IMR-90 (cell line): ENCODE measurements around the gene ZNF611. TPM values are rescaled to one million over a fixed set of nuclear protein-coding genes. Genes with fewer than 3 reads are reported as not detected.
"Not testable (repeated sequence)": the region's sequence is repeated elsewhere in the genome, so short reads cannot be mapped to it uniquely, and the experiment has no call there.

Experiments used
- ATAC-seq: fragments of 200-7000 bp; cut with Tn5 transposase; 2 replicates; pipeline ENCODE4 v1.9.1; 2020; ENCODE audit warnings: low read depth, mild to moderate bottlenecking, moderate library complexity
- BruUV-seq: library from RNA; stranded (reverse); fragments of 400-500 nt; replicated peaks from 2 replicates; lab custom pipeline; 2021; lab: Mats Ljungman, UMichigan
- CTCF ChIA-PET: fragments of 300-600 bp; formaldehyde crosslinking; extraction: SDS; loops from one replicate; lab custom pipeline; 2021; ENCODE audit warnings: antibody characterized with exemption; lab: Yijun Ruan, JAX
- POLR2A ChIA-PET: fragments of 300-600 bp; sonication (Branson Sonifier 250); formaldehyde crosslinking; loops from one replicate; lab custom pipeline; 2022; ENCODE audit warnings: antibody characterized with exemption; ENCODE audit not compliant: unreplicated experiment; lab: Charles Lee
- DNase-seq: peaks from one replicate; pipeline ENCODE4 v3.0.0; 2013
- H2AFZ ChIP-seq: replicated peaks from 2 replicates; pipeline ENCODE3; 2013; ENCODE audit warnings: low read length, mild to moderate bottlenecking; ENCODE audit not compliant: poor library complexity
- H2AK5ac ChIP-seq: 2 replicates; pipeline ENCODE4 v1.6.1; 2013; ENCODE audit warnings: low read depth, low read length, inconsistent platforms
- H2AK9ac ChIP-seq: replicated peaks from 2 replicates; pipeline ENCODE3; 2013; ENCODE audit warnings: mild to moderate bottlenecking, low read depth, low read length, moderate library complexity; ENCODE audit not compliant: poor library complexity
- H2BK120ac ChIP-seq: 2 replicates; pipeline ENCODE4 v1.6.1; 2013; ENCODE audit warnings: low read depth, low read length, inconsistent platforms
- H2BK15ac ChIP-seq: 3 replicates; pipeline ENCODE4 v1.6.1; 2013; ENCODE audit warnings: low read depth, low read length, inconsistent platforms
- H2BK20ac ChIP-seq: 2 replicates; pipeline ENCODE4 v1.6.1; 2013; ENCODE audit warnings: low read depth, mild to moderate bottlenecking, inconsistent platforms, low read length, moderate library complexity
- H2BK5ac ChIP-seq: 2 replicates; pipeline ENCODE4 v1.6.1; 2013; ENCODE audit warnings: mild to moderate bottlenecking, low read depth, low read length, inconsistent platforms; ENCODE audit not compliant: poor library complexity, severe bottlenecking
- H3K14ac ChIP-seq: replicated peaks from 2 replicates; pipeline ENCODE4 v1.6.1; 2013; ENCODE audit warnings: low read depth, low read length, inconsistent platforms
- H3K18ac ChIP-seq: 2 replicates; pipeline ENCODE4 v1.6.1; 2013; ENCODE audit warnings: low read depth, low read length, control low read depth
- H3K23ac ChIP-seq: 2 replicates; pipeline ENCODE4 v1.6.1; 2013; ENCODE audit warnings: low read depth, low read length, inconsistent platforms
- H3K27ac ChIP-seq: 2 replicates; pipeline ENCODE4 v1.5.1; 2013; ENCODE audit warnings: mild to moderate bottlenecking, control low read depth, low read length; ENCODE audit not compliant: insufficient read depth
- H3K27me3 ChIP-seq: 2 replicates; pipeline ENCODE4 v1.6.1; 2013; ENCODE audit warnings: low read length; ENCODE audit not compliant: control insufficient read depth, insufficient read depth
- H3K36me3 ChIP-seq: 2 replicates; pipeline ENCODE4 v1.6.1; 2013; ENCODE audit warnings: low read length, mixed read lengths; ENCODE audit not compliant: control insufficient read depth, insufficient read depth
- H3K4ac ChIP-seq: 2 replicates; pipeline ENCODE4 v1.6.1; 2013; ENCODE audit warnings: low read depth, low read length, inconsistent platforms
- H3K4me1 ChIP-seq: 2 replicates; pipeline ENCODE4 v1.6.1; 2013; ENCODE audit warnings: low read length, mixed read lengths; ENCODE audit not compliant: control insufficient read depth, insufficient read depth
- H3K4me2 ChIP-seq: 2 replicates; pipeline ENCODE4 v1.6.1; 2013; ENCODE audit warnings: low read depth, mild to moderate bottlenecking, control low read depth, low read length, moderate library complexity
- H3K4me3 ChIP-seq: 2 replicates; pipeline ENCODE4 v1.5.1; 2013; ENCODE audit warnings: low read depth, mild to moderate bottlenecking, control low read depth, low read length, moderate library complexity; ENCODE audit not compliant: insufficient read depth
- H3K56ac ChIP-seq: 2 replicates; pipeline ENCODE4 v1.6.1; 2013; ENCODE audit warnings: low read length, inconsistent platforms; ENCODE audit not compliant: insufficient read depth; ENCODE audit errors: extremely low read depth
- H3K79me1 ChIP-seq, 2 experiments: 2 replicates each; pipeline ENCODE4 v1.6.1; 2013; ENCODE audit warnings: low read length in 2 of 2, inconsistent platforms in 1 of 2, low read depth in 1 of 2
- H3K9ac ChIP-seq: 2 replicates; pipeline ENCODE4 v1.6.1; 2013; ENCODE audit warnings: low read depth, low read length, control low read depth
- H3K9me1 ChIP-seq: 2 replicates; pipeline ENCODE4 v1.6.1; 2013; ENCODE audit warnings: low read length, inconsistent platforms; ENCODE audit not compliant: insufficient read depth
- H3K9me3 ChIP-seq: 2 replicates; pipeline ENCODE4 v1.6.1; 2013; ENCODE audit warnings: low read length; ENCODE audit not compliant: control insufficient read depth, insufficient read depth
- H4K20me1 ChIP-seq: 2 replicates; pipeline ENCODE4 v1.6.1; 2013; ENCODE audit warnings: low read length, inconsistent platforms; ENCODE audit not compliant: insufficient read depth
- H4K5ac ChIP-seq: 2 replicates; pipeline ENCODE4 v1.6.1; 2013; ENCODE audit warnings: mild to moderate bottlenecking, low read depth, low read length, control low read depth
- H4K8ac ChIP-seq, 2 experiments: 2 replicates each; pipeline ENCODE4 v1.6.1; 2013; ENCODE audit warnings: low read depth in 2 of 2, low read length in 2 of 2, control low read depth in 1 of 2, inconsistent platforms in 1 of 2
- H4K91ac ChIP-seq: 2 replicates; pipeline ENCODE4 v1.6.1; 2013; ENCODE audit warnings: low read depth, low read length, inconsistent platforms; ENCODE audit not compliant: insufficient read depth
- CEBPB ChIP-seq: IDR thresholded peaks from 2 replicates; pipeline ENCODE4 v1.6.1; 2012; ENCODE audit warnings: low read depth, low read length, improper control_type of control experiment
- MXI1 ChIP-seq: IDR thresholded peaks from 2 replicates; pipeline ENCODE4 v1.6.1; 2012; ENCODE audit warnings: low read depth, mild to moderate bottlenecking, low read length, moderate library complexity, borderline replicate concordance
- WGBS, 2 experiments: methylation state at CpG; one replicate each; pipeline versions ENCODE4 v1.1.5 to v1.1.7; 2013; ENCODE audit warnings: missing lambda C conversion rate in 2 of 2; ENCODE audit not compliant: insufficient read length in 1 of 2; ENCODE audit errors: extremely low coverage in 2 of 2; 5-methylcytosine and 5-hydroxymethylcytosine counted together
- dilution Hi-C: fragments of 300-500 bp; cut with HindIII; formaldehyde crosslinking; loops from one replicate; pipeline ENCODE4 v1.14.3; 2018; ENCODE audit warnings: low sequenced_read_pairs; ENCODE audit not compliant: unreplicated experiment
- in situ Hi-C: fragments of 300-500 bp; cut with MboI; formaldehyde crosslinking; loops from 3 replicates; pipeline ENCODE4 v1.14.3; 2019; ENCODE audit warnings: low sequenced_read_pairs, inconsistent platforms, mixed read lengths
- intact Hi-C: fragments of 100-400 bp; cut with micrococcal nuclease; formaldehyde crosslinking; loops from 2 replicates; pipeline ENCODE4 v1.10.0; 2022
- polyA plus RNA-seq, 3 experiments: library from polyadenylated mRNA; depleted of rRNA; stranded (reverse); fragments of >200 nt; gene quantifications; 2 replicates each; pipeline ENCODE4 v1.2.3, GENCODE V29; 2012; ENCODE audit warnings: low replicate concordance in 1 of 3
- total RNA-seq: library from RNA; depleted of rRNA; stranded (reverse); fragments of >200 nt; gene quantifications from 2 replicates; pipeline ENCODE4 v1.2.3, GENCODE V29; 2012

ZNF611 gene
- total and polyA plus RNA-seq, 2 of the 4 experiments (the other 2 are of a cell fraction), result 3.8 to 8.8 TPM

- TF ChIP-seq MXI1 (peak; percentile 49; the same call in 1 of the 2 replicates), CEBPB (no peak)
- Histone ChIP-seq H3K18ac (0 out of 2 replicates have a peak overlapping the region, but pooled peaks have one; percentile 30), H4K5ac (peak overlapping the region; percentile 61), H2BK120ac (no peak overlapping the region), H3K4me3 (peak overlapping the region; percentile 89), H2BK15ac (peak overlapping the region; percentile 8; the same call in 1 of the 3 replicates), H4K8ac (peak overlapping the region; percentile 88 to 90; a peak in 3 of 4 replicates), H3K9ac (peak overlapping the region; percentile 90), H4K20me1 (no peaks in the 10 kb centered on the region), H2BK5ac (peak overlapping the region; percentile 65), H3K23ac (peak overlapping the region; percentile 14; the same call in 1 of the 2 replicates), H3K4me2 (peak overlapping the region; percentile 94), H2AK5ac (no peak overlapping the region), H2AK9ac (peak overlapping the region; percentile 47), H3K36me3 (no peaks in the 10 kb centered on the region), H3K56ac (peak overlapping the region; percentile 53), H3K4me1 (no peaks in the 10 kb centered on the region; the same call in 1 of the 2 replicates), H3K14ac (peak overlapping the region; percentile 38; the same call in 1 of the 2 replicates), H3K79me1 (peaks cover 12 to 24% of the 10 kb centered on the region in 2 experiments), H2BK20ac (no peak overlapping the region), H3K9me3 (no peaks in the 10 kb centered on the region), H3K9me1 (peaks cover 4% of the 10 kb centered on the region; the same call in 1 of the 2 replicates), H3K27ac (peak overlapping the region; percentile 85), H3K4ac (peak overlapping the region; percentile 71), H4K91ac (no peak overlapping the region; the same call in 1 of the 2 replicates), H3K27me3 (no peaks in the 10 kb centered on the region), H2AFZ (peak overlapping the region; percentile 93)
- peak; percentile 44 for ATAC-seq
- BruUV-seq, result TSS peak; percentile 75
- no peak for DNase-seq
- ChIA-PET CTCF (no interaction called here), POLR2A (no interaction called here)
- intact Hi-C loops (loop anchor here (1.0 to 5.0 kb wide), 2 partner anchors 42 to 93 kb away; no protein-coding TSS in a partner anchor), dilution Hi-C loops (no loop called here), in situ Hi-C loops (no loop called here)
- 0% methylated on average over 12 of the region's 39 CpGs; no CpG with 5 or more reads in 1 of the 2 experiments for WGBS, 2 experiments
These were observed 432 bp downstream of the ZNF611 start for GRCh38 chr19:52734331-52734892.

GRCh38 chr19:52726051-52726450 is 8.8 kb downstream of the ZNF611 start:
- H3K56ac ChIP-seq, H3K9me1 ChIP-seq, H3K9me3 ChIP-seq, H4K5ac ChIP-seq, H2BK20ac ChIP-seq, H2AK9ac ChIP-seq, H3K9ac ChIP-seq, ATAC-seq, BruUV-seq, H3K27me3 ChIP-seq, CTCF ChIA-PET, DNase-seq, H3K18ac ChIP-seq, intact Hi-C loops, H3K4ac ChIP-seq, H3K4me3 ChIP-seq, dilution Hi-C loops, in situ Hi-C loops, H4K91ac ChIP-seq, H2AK5ac ChIP-seq, H2BK15ac ChIP-seq, H4K8ac ChIP-seq, H3K14ac ChIP-seq, H2BK120ac ChIP-seq, POLR2A ChIA-PET, H3K27ac ChIP-seq, H3K4me2 ChIP-seq, H3K23ac ChIP-seq, H2AFZ ChIP-seq, H2BK5ac ChIP-seq: not testable (repeated sequence)
- peaks cover 9 to 30% of the 10 kb centered on the region in 2 experiments for H3K79me1 ChIP-seq
- 100% methylated on average over 1 of the region's 16 CpGs; no CpG with 5 or more reads in 1 of the 2 experiments for WGBS, 2 experiments
- H3K36me3 ChIP-seq, result peaks cover 18% of the 10 kb centered on the region
- H3K4me1 ChIP-seq, result peaks cover 18% of the 10 kb centered on the region
- H4K20me1 ChIP-seq, result peaks cover 11% of the 10 kb centered on the region; the same call in 1 of the 2 replicates
